SK-N-SH treated with all-trans-retinoic acid at 6 μM for 48 hours (cell line): ENCODE results near the gene TNFRSF25.

Experiments used
- ARNTL ChIP-seq: fragments of 450-650 bp; formaldehyde crosslinking; IDR thresholded peaks from 2 replicates; pipeline ENCODE4 v1.5.0; 2020; ENCODE audit warnings: low read depth, mild to moderate bottlenecking, moderate library complexity, borderline replicate concordance
- CREB5 ChIP-seq: fragments of 250-450 bp; sonication (Bioruptor Pico); IDR thresholded peaks from 2 replicates; pipeline ENCODE4 v1.5.1; 2020; ENCODE audit warnings: low read depth, mild to moderate bottlenecking, moderate library complexity
- CSDC2 ChIP-seq: fragments of 250-450 bp; sonication (Bioruptor Pico); IDR thresholded peaks from 2 replicates; pipeline ENCODE4 v1.5.0; 2020; ENCODE audit warnings: mild to moderate bottlenecking, moderate library complexity
- OSR1 ChIP-seq: fragments of 250-450 bp; sonication (Bioruptor Pico); IDR thresholded peaks from 2 replicates; pipeline ENCODE4 v1.8.0; 2022; ENCODE audit warnings: moderate library complexity, mild to moderate bottlenecking, inconsistent platforms
- POU6F1 ChIP-seq: fragments of 250-450 bp; sonication (Bioruptor Pico); IDR thresholded peaks from 2 replicates; pipeline ENCODE4 v1.8.0; 2021; ENCODE audit warnings: low read depth, mild to moderate bottlenecking, moderate library complexity, borderline replicate concordance
- RARB ChIP-seq: fragments of 250-450 bp; sonication (Bioruptor Pico); IDR thresholded peaks from 2 replicates; pipeline ENCODE4 v1.8.0; 2021; ENCODE audit warnings: mild to moderate bottlenecking, moderate library complexity
- ZC3H10 ChIP-seq: fragments of 250-450 bp; sonication (Bioruptor Pico); IDR thresholded peaks from 2 replicates; pipeline ENCODE4 v1.5.1; 2021; ENCODE audit warnings: mild to moderate bottlenecking, moderate library complexity
- ZNF565 ChIP-seq: fragments of 450-650 bp; formaldehyde crosslinking; conservative IDR thresholded peaks from 2 replicates; pipeline ENCODE4 v1.5.0; 2020; ENCODE audit warnings: low read depth, mild to moderate bottlenecking, moderate library complexity
- ZNF8 ChIP-seq: fragments of 450-650 bp; formaldehyde crosslinking; IDR thresholded peaks from 2 replicates; pipeline ENCODE4 v1.5.0; 2020; ENCODE audit warnings: mild to moderate bottlenecking, moderate library complexity
- TF ChIP-seq, protein P1 (sequence below): fragments of 250-450 bp; sonication (Bioruptor Pico); IDR thresholded peaks from 2 replicates; pipeline ENCODE4 v1.8.0; 2020; ENCODE audit warnings: mild to moderate bottlenecking, moderate library complexity, borderline replicate concordance

DNA sequence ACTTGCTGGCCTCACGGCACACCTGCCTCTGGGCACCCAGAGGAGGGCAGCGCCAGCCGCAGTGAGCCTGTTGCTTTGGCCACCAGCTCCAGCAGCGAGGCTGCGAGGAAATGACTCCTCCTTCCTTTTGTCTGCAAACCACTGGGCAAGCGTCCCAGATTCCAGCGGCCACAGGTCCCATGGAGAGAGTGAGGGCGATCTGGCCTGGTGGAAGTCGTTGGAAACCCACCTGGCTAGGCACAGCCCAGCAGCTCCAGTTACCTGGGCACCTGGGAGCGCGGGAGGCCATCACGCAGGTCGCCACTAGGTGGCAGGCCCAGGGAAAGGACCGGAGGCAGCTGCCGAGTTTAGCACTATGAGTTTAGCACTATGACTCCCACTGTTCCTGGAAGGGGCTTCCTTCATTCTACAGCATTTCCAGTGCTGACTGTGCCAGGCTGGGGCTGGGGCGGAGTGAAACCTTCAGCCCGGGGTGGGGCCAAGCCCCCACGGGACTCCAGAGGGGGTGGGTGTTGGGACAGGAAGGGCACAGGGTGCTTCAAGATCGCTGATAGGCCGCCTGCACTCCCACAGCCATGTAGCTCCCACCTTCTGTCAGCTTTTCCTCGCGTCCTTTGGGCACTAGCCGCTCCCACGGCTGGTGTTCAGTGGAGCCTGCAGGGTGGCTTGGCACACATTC, 42.5 kb downstream of the TNFRSF25 start:
- TF ChIP-seq OSR1: no peak
- TF ChIP-seq ZNF565 (CRISPR knock-in tag): no peak
- TF ChIP-seq ZC3H10 (CRISPR knock-in tag): no peak
- no peak for TF ChIP-seq CREB5 (CRISPR knock-in tag)
- no peak for TF ChIP-seq RARB (CRISPR knock-in tag)
- TF ChIP-seq CSDC2 (CRISPR knock-in tag): no peak
- no peak for TF ChIP-seq ARNTL (CRISPR knock-in tag)
- no peak for TF ChIP-seq ZNF8 (CRISPR knock-in tag)
- TF ChIP-seq, protein P1, sequence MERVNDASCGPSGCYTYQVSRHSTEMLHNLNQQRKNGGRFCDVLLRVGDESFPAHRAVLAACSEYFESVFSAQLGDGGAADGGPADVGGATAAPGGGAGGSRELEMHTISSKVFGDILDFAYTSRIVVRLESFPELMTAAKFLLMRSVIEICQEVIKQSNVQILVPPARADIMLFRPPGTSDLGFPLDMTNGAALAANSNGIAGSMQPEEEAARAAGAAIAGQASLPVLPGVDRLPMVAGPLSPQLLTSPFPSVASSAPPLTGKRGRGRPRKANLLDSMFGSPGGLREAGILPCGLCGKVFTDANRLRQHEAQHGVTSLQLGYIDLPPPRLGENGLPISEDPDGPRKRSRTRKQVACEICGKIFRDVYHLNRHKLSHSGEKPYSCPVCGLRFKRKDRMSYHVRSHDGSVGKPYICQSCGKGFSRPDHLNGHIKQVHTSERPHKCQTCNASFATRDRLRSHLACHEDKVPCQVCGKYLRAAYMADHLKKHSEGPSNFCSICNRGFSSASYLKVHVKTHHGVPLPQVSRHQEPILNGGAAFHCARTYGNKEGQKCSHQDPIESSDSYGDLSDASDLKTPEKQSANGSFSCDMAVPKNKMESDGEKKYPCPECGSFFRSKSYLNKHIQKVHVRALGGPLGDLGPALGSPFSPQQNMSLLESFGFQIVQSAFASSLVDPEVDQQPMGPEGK: no peak
- TF ChIP-seq POU6F1 (CRISPR knock-in tag): no peak
